ENCODE data around the gene EYS.
"Not testable (repeated sequence)": the region's sequence is repeated elsewhere in the genome, so short reads cannot be mapped to it uniquely, and the experiment has no call there.

EYS gene

DNA sequence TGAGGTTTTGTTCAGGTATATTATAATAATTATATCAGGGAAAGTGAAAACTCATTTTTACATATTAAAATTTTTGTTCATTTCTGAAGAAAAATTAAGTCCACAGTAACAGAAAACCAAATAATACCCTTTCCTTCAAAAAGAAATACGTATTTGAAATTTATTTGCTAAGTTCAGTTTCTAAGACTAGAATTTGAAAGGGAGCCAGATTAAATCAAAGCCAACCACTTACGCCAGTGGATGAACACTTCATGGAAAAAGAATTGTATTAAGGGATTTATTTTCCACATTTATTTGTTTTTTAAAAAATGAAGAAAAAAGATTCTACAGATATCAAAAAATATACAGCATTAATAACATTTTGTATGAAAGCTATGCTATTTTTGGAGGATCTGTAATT is 654.4 kb downstream of the EYS start:
- no peak for DNase-seq
- H3K4me3 Mint-ChIP-seq, result no peak overlapping the region
- TF ChIP-seq, protein P1, sequence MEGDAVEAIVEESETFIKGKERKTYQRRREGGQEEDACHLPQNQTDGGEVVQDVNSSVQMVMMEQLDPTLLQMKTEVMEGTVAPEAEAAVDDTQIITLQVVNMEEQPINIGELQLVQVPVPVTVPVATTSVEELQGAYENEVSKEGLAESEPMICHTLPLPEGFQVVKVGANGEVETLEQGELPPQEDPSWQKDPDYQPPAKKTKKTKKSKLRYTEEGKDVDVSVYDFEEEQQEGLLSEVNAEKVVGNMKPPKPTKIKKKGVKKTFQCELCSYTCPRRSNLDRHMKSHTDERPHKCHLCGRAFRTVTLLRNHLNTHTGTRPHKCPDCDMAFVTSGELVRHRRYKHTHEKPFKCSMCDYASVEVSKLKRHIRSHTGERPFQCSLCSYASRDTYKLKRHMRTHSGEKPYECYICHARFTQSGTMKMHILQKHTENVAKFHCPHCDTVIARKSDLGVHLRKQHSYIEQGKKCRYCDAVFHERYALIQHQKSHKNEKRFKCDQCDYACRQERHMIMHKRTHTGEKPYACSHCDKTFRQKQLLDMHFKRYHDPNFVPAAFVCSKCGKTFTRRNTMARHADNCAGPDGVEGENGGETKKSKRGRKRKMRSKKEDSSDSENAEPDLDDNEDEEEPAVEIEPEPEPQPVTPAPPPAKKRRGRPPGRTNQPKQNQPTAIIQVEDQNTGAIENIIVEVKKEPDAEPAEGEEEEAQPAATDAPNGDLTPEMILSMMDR (IDR thresholded peaks at IDR 0.05), result no peak
- no peaks in the 10 kb centered on the region for H3K27me3 Mint-ChIP-seq (ENCODE audit: low read depth, poor library complexity)
- no peaks in the 10 kb centered on the region for H3K36me3 Mint-ChIP-seq (ENCODE audit: low read depth)
- no peak overlapping the region for H3K27ac Mint-ChIP-seq
- no peaks in the 10 kb centered on the region for H3K4me1 Mint-ChIP-seq
- H3K9me3 Mint-ChIP-seq, result no peaks in the 10 kb centered on the region

DNA sequence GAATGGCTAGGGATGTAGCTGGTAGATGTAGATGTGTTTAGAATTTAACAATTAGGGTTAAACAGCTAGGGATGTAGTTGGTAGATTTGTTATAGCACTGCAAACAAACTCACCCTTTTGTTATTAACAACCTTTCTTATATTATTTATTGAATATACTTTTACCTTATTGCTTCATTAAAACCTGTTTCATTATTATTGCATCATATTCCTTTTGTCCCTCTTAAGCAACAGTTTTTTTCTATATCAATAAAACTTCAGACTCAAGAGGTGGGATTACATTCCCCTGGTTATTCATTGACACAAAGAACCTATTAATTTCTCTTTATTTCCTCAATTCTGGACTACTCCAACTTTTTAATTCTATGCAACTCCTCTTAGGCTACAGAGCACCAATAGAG is 661.2 kb downstream of the EYS start:
- Mint-ChIP-seq H3K4me3 (no peak overlapping the region), H3K9me3 (no peaks in the 10 kb centered on the region), H3K4me1 (no peaks in the 10 kb centered on the region), H3K27me3 (ENCODE audit: low read depth, poor library complexity) (no peaks in the 10 kb centered on the region), H3K36me3 (ENCODE audit: low read depth) (no peaks in the 10 kb centered on the region), H3K27ac (no peak overlapping the region)
- TF ChIP-seq, protein P1 (IDR thresholded peaks at IDR 0.05), result no peak
- no peak for DNase-seq

DNA sequence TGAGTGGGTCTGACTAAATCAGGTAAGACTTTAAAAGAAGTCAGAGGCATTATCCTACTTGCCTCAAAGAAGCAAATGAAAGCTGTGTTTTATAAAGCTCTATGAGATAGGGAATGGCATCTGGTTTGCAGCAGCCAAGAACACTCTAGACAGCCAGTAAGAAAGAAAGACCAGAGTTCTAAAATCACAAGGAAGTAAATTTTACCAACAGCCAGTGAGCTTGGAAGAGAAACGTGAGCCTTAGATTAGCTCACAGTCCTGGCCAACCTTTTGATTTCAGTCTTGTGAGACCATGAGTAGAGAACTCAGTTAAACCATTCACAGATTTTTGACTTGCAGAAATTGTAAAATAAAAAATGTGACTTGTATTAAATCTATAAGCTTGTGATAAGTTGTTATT is 693.0 kb downstream of the EYS start:
- no peaks in the 10 kb centered on the region for H3K36me3 Mint-ChIP-seq (ENCODE audit: low read depth)
- H3K9me3 Mint-ChIP-seq, result no peaks in the 10 kb centered on the region
- TF ChIP-seq, protein P1 (IDR thresholded peaks at IDR 0.05), result no peak
- DNase-seq, result no peak
- H3K4me1 Mint-ChIP-seq, result no peaks in the 10 kb centered on the region
- H3K27me3 Mint-ChIP-seq (ENCODE audit: low read depth, poor library complexity), result peaks cover 8% of the 10 kb centered on the region
- no peak overlapping the region for H3K4me3 Mint-ChIP-seq
- no peak overlapping the region for H3K27ac Mint-ChIP-seq

DNA sequence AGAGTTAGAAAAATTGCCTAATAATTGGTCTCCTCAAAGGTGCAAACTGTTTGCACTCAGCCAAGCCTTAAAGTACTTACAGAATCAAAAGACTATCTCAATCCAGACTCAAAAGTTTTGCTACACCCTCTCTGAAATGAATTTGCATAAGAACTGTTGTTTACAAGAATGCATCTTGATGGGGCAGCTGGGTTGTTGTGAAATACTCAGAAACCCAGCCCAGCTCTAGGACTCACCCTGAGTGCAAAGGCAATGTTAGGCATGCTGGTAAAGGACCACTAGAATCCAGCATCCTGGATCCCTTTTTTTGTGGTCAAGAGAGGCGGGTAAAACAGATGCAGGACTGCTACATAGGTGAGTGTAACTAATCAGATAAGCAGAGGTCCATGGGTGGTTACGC is 700.2 kb downstream of the EYS start:
- Mint-ChIP-seq H3K36me3 (ENCODE audit: low read depth) (no peaks in the 10 kb centered on the region), H3K27ac (no peak overlapping the region), H3K9me3 (peaks cover 4% of the 10 kb centered on the region), H3K4me1 (no peaks in the 10 kb centered on the region), H3K27me3 (ENCODE audit: low read depth, poor library complexity) (peaks cover 2% of the 10 kb centered on the region), H3K4me3 (no peak overlapping the region)
- TF ChIP-seq, protein P1 (IDR thresholded peaks at IDR 0.05), result no peak
- DNase-seq, result no peak

DNA sequence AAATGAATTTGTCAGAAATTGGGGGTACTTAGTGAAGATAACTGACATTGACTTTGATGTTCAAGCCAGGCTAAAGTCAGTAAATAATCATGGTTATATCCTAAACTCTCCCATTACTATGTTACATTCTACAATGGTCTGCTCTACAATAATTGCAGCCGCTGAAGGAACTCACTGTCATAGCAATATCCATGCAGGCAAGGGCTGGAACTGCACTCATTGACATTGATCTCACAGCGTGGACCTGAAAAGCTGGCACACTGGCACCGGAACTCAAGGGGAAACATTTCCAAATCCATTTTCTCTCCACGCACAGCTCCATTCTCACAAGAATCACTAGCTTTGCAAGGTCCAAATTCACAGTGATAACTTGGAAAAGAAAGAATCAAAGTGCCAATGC is 702.7 kb downstream of the EYS start:
- no peaks in the 10 kb centered on the region for H3K4me1 Mint-ChIP-seq
- H3K4me3 Mint-ChIP-seq, result no peak overlapping the region
- H3K36me3 Mint-ChIP-seq (ENCODE audit: low read depth), result no peaks in the 10 kb centered on the region
- H3K27me3 Mint-ChIP-seq (ENCODE audit: low read depth, poor library complexity), result no peaks in the 10 kb centered on the region
- peaks cover 4% of the 10 kb centered on the region for H3K9me3 Mint-ChIP-seq
- TF ChIP-seq, protein P1 (IDR thresholded peaks at IDR 0.05), result no peak
- DNase-seq, result no peak
- no peak overlapping the region for H3K27ac Mint-ChIP-seq

DNA sequence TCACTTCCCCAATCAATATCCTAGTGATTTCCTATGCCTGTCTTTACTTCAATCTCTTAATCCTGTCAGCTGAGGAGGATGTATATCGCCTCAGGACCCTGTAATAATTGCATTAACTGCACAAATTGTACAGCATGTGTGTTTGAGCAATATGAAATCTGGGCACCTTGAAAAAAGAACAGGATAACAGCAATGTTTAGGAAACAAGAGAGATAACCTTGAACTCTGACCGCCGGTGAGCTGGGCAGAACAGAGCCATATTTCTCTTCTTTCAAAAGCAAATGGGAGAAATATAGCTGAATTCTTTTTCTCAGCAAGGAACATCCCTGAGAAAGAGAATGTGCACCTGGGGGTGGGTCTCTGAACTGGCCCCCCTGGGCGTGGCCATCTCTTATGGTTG is 704.1 kb downstream of the EYS start:
- H3K4me1 Mint-ChIP-seq; DNase-seq; H3K27ac Mint-ChIP-seq; H3K4me3 Mint-ChIP-seq; H3K27me3 Mint-ChIP-seq (ENCODE audit: low read depth, poor library complexity); H3K9me3 Mint-ChIP-seq; H3K36me3 Mint-ChIP-seq (ENCODE audit: low read depth): not testable (repeated sequence)
